M059J (cell line): Measurements from ENCODE around the gene CD24. TPM values are rescaled to one million over a fixed set of nuclear protein-coding genes. Genes with fewer than 3 reads are reported as not detected.
A peak's percentile ranks its signal among the peaks of the same experiment; 100 is the strongest.
"Not testable (repeated sequence)": the region's sequence is repeated elsewhere in the genome, so short reads cannot be mapped to it uniquely, and the experiment has no call there.

ENCODE experiments used
- DNase-seq: peaks from one replicate; pipeline ENCODE4 v3.0.0-alpha.2; 2012; ENCODE audit warnings: low read depth
- total RNA-seq: library from RNA; depleted of rRNA; stranded (reverse); fragments of >200 nt; shearing (Covaris generic); gene quantifications from 2 replicates; pipeline ENCODE4 v1.2.3, GENCODE V29; 2014; rRNA removed

CD24 gene
- total RNA-seq = 284 and 285 TPM in 2 replicates

GRCh38 chr6:106974336-106974998 is at the start of gene CD24:
CD24 (minus strand) TSS chr6:106974729; CDS start chr6:106974646, 83 bp downstream.
- DNase-seq = peak; percentile 66

GRCh38 chr6:107021446-107022185 is 47.1 kb upstream of the CD24 start:
- no peak for DNase-seq

GRCh38 chr6:107020239-107020638 is 45.7 kb upstream of the CD24 start:
- no peak for DNase-seq

- not testable (repeated sequence) for DNase-seq
These were observed 45.1 kb upstream of the CD24 start for GRCh38 chr6:107019628-107020027.

GRCh38 chr6:107019047-107019446 is 44.5 kb upstream of the CD24 start:
- no peak for DNase-seq

- no peak for DNase-seq
These were observed 35.0 kb upstream of the CD24 start for GRCh38 chr6:107009499-107009898.

- DNase-seq = peak; percentile 71
These were observed 23.0 kb upstream of the CD24 start for GRCh38 chr6:106997392-106998158.

- DNase-seq = no peak
These were observed 21.1 kb upstream of the CD24 start for GRCh38 chr6:106995640-106996039.

- peak; percentile 21 for DNase-seq
These were observed 15.2 kb upstream of the CD24 start for GRCh38 chr6:106989737-106990136.

GRCh38 chr6:106988664-106989063 is 14.1 kb upstream of the CD24 start:
- DNase-seq = no peak

- no peak for DNase-seq
These were observed 7.4 kb upstream of the CD24 start for GRCh38 chr6:106981926-106982325.

- no peak for DNase-seq
These were observed 6.4 kb upstream of the CD24 start for GRCh38 chr6:106980926-106981325.

- peak; percentile 84 for DNase-seq
These were observed 4.9 kb upstream of the CD24 start for GRCh38 chr6:106979435-106979884.

GRCh38 chr6:106977246-106977645 is 2.7 kb upstream of the CD24 start:
- DNase-seq = no peak

GRCh38 chr6:106976270-106976669 is 1.7 kb upstream of the CD24 start:
- no peak for DNase-seq

- DNase-seq = peak; percentile 44
These were observed 1.2 kb upstream of the CD24 start for GRCh38 chr6:106975738-106976064.

- DNase-seq = peak; percentile 72
These were observed 639 bp upstream of the CD24 start for GRCh38 chr6:106974999-106975737.

- DNase-seq = peak; percentile 54
These were observed 643 bp downstream of the CD24 start for GRCh38 chr6:106973836-106974335.

- DNase-seq = no peak
These were observed 1.3 kb downstream of the CD24 start for GRCh38 chr6:106973018-106973835.

GRCh38 chr6:106972500-106972899 is 2.0 kb downstream of the CD24 start:
- no peak for DNase-seq

- DNase-seq = not testable (repeated sequence)
These were observed 3.8 kb downstream of the CD24 start for GRCh38 chr6:106970769-106971168.
